Germinal center (tissue), 1 donor: ENCODE measurements around the gene TCL1A.
A peak's percentile ranks its signal among the peaks of the same experiment; 100 is the strongest.
"Not testable (repeated sequence)": the region's sequence is repeated elsewhere in the genome, so short reads cannot be mapped to it uniquely, and the experiment has no call there.

Experiments
- DNase-seq: peaks from one replicate; pipeline ENCODE4 v3.0.0; 2012; ENCODE audit warnings: mixed read lengths, low spot score

Gene TCL1A

GRCh38 chr14:95713596-95714371 is at the start of gene TCL1A:
Gene TCL1A (minus strand): TSS chr14:95714125. CDS start chr14:95714066, 59 bp downstream.
- DNase-seq: peak; percentile 84

- not testable (repeated sequence) for DNase-seq
Measured at GRCh38 chr14:95763032-95763431, 49.1 kb upstream of the TCL1A start.

GRCh38 chr14:95761436-95761835 is 47.5 kb upstream of the TCL1A start:
- no peak for DNase-seq

- DNase-seq: no peak
Measured at GRCh38 chr14:95760596-95760995, 46.7 kb upstream of the TCL1A start.

GRCh38 chr14:95759941-95760340 is 46.0 kb upstream of the TCL1A start:
- no peak for DNase-seq

GRCh38 chr14:95758331-95758730 is 44.4 kb upstream of the TCL1A start:
- DNase-seq: no peak

GRCh38 chr14:95756751-95757150 is 42.8 kb upstream of the TCL1A start:
- DNase-seq: no peak

GRCh38 chr14:95756127-95756526 is 42.2 kb upstream of the TCL1A start:
- DNase-seq: no peak

GRCh38 chr14:95741781-95742180 is 27.9 kb upstream of the TCL1A start:
- DNase-seq: no peak

GRCh38 chr14:95741038-95741490 is 27.1 kb upstream of the TCL1A start:
- no peak for DNase-seq

GRCh38 chr14:95739356-95739755 is 25.4 kb upstream of the TCL1A start:
- DNase-seq: no peak

- no peak for DNase-seq
Measured at GRCh38 chr14:95733212-95733611, 19.3 kb upstream of the TCL1A start.

- no peak for DNase-seq
Measured at GRCh38 chr14:95730126-95730525, 16.2 kb upstream of the TCL1A start.

- DNase-seq: not testable (repeated sequence)
Measured at GRCh38 chr14:95729402-95730028, 15.6 kb upstream of the TCL1A start.

GRCh38 chr14:95727056-95727700 is 13.3 kb upstream of the TCL1A start:
- DNase-seq: no peak

GRCh38 chr14:95725685-95726336 is 11.9 kb upstream of the TCL1A start:
- DNase-seq: no peak

GRCh38 chr14:95722525-95723190 is 8.7 kb upstream of the TCL1A start:
- no peak for DNase-seq

GRCh38 chr14:95712398-95712797 is 1.5 kb downstream of the TCL1A start:
- DNase-seq: no peak

GRCh38 chr14:95711476-95712176 is 2.3 kb downstream of the TCL1A start:
- no peak for DNase-seq

GRCh38 chr14:95710106-95710505 is 3.8 kb downstream of the TCL1A start:
- DNase-seq: no peak

- no peak for DNase-seq
Measured at GRCh38 chr14:95707327-95707726, 6.6 kb downstream of the TCL1A start.
